Uterus (tissue), 2 donors: ENCODE data around the gene RS1.

Experiments
- POLR2A ChIP-seq, 2 donors: fragments of 450-650 bp; IDR thresholded peaks; one replicate each; pipeline ENCODE4 v1.6.1; 2016; ENCODE audit warnings: antibody characterized with exemption in 2 of 2, mild to moderate bottlenecking in 1 of 2, moderate library complexity in 1 of 2
- TF ChIP-seq, protein P1 (sequence below), 4 experiments: fragments of 200-600 bp in 2 of 4; fragments of 450-650 bp in 2 of 4; sonication (generic) in 2 of 4; IDR thresholded peaks; one replicate each; pipeline ENCODE4 v1.5.1; 2016 to 2019; ENCODE audit warnings: antibody characterized with exemption in 4 of 4, mild to moderate bottlenecking in 2 of 4, moderate library complexity in 1 of 4

DNA sequence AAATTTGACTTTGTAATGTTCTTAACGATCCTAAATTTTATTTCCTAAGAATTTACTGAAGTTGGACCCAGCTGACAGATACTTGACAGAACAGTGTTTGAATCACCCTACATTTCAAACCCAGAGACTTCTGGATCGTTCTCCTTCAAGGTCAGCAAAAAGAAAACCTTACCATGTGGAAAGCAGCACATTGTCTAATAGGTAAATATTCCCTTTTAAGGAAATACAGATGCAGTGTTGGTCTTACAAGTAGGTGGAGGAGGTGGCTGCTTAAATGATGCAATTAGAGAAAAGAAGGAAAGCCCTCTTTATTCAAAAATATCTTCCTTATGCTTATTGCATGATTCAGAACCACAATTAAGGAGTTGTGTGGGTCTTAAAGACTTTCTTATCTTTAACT is 73.5 kb downstream of the RS1 start:
- TF ChIP-seq, protein P1, sequence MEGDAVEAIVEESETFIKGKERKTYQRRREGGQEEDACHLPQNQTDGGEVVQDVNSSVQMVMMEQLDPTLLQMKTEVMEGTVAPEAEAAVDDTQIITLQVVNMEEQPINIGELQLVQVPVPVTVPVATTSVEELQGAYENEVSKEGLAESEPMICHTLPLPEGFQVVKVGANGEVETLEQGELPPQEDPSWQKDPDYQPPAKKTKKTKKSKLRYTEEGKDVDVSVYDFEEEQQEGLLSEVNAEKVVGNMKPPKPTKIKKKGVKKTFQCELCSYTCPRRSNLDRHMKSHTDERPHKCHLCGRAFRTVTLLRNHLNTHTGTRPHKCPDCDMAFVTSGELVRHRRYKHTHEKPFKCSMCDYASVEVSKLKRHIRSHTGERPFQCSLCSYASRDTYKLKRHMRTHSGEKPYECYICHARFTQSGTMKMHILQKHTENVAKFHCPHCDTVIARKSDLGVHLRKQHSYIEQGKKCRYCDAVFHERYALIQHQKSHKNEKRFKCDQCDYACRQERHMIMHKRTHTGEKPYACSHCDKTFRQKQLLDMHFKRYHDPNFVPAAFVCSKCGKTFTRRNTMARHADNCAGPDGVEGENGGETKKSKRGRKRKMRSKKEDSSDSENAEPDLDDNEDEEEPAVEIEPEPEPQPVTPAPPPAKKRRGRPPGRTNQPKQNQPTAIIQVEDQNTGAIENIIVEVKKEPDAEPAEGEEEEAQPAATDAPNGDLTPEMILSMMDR (IDR thresholded peaks at IDR 0.05), result no peak
- no peak for TF ChIP-seq POLR2A (IDR thresholded peaks at IDR 0.05)
